Fibroblast of the aortic adventitia (primary cell): ENCODE results near the gene PTOV1. TPM values are rescaled to one million over a fixed set of nuclear protein-coding genes. Genes with fewer than 3 reads are reported as not detected.

Source experiments
- DNase-seq: peaks from one replicate; pipeline ENCODE4 v3.0.0-alpha.2; 2010; ENCODE audit warnings: low read depth
- H3K4me3 ChIP-seq: 2 replicates; pipeline ENCODE4 v1.5.1; 2011; ENCODE audit warnings: low read depth, mild to moderate bottlenecking, control low read depth, low read length, moderate library complexity
- total RNA-seq: library from RNA; depleted of rRNA; stranded (reverse); fragments of >200 nt; gene quantifications from 2 replicates; pipeline ENCODE4 v1.2.3, GENCODE V29; 2012; ENCODE audit warnings: low replicate concordance
- TF ChIP-seq, protein P1 (sequence below): IDR thresholded peaks from 2 replicates; pipeline ENCODE4 v1.5.1; 2011; ENCODE audit warnings: mild to moderate bottlenecking, low read length, control low read depth, inconsistent platforms; ENCODE audit not compliant: insufficient read depth

Gene PTOV1
- total RNA-seq, 1 donor: 46.2 TPM

DNA sequence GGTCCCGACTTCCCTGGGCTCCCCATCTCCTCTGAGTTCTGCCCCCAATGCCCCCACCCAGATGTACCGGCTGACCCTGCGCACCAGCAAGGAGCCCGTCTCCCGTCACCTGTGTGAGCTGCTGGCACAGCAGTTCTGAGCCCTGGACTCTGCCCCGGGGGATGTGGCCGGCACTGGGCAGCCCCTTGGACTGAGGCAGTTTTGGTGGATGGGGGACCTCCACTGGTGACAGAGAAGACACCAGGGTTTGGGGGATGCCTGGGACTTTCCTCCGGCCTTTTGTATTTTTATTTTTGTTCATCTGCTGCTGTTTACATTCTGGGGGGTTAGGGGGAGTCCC, 44.4 kb upstream of the PTOV1 start:
- DNase-seq: no peak
- H3K4me3 ChIP-seq: no peak overlapping the region
- TF ChIP-seq, protein P1, sequence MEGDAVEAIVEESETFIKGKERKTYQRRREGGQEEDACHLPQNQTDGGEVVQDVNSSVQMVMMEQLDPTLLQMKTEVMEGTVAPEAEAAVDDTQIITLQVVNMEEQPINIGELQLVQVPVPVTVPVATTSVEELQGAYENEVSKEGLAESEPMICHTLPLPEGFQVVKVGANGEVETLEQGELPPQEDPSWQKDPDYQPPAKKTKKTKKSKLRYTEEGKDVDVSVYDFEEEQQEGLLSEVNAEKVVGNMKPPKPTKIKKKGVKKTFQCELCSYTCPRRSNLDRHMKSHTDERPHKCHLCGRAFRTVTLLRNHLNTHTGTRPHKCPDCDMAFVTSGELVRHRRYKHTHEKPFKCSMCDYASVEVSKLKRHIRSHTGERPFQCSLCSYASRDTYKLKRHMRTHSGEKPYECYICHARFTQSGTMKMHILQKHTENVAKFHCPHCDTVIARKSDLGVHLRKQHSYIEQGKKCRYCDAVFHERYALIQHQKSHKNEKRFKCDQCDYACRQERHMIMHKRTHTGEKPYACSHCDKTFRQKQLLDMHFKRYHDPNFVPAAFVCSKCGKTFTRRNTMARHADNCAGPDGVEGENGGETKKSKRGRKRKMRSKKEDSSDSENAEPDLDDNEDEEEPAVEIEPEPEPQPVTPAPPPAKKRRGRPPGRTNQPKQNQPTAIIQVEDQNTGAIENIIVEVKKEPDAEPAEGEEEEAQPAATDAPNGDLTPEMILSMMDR: no peak

DNA sequence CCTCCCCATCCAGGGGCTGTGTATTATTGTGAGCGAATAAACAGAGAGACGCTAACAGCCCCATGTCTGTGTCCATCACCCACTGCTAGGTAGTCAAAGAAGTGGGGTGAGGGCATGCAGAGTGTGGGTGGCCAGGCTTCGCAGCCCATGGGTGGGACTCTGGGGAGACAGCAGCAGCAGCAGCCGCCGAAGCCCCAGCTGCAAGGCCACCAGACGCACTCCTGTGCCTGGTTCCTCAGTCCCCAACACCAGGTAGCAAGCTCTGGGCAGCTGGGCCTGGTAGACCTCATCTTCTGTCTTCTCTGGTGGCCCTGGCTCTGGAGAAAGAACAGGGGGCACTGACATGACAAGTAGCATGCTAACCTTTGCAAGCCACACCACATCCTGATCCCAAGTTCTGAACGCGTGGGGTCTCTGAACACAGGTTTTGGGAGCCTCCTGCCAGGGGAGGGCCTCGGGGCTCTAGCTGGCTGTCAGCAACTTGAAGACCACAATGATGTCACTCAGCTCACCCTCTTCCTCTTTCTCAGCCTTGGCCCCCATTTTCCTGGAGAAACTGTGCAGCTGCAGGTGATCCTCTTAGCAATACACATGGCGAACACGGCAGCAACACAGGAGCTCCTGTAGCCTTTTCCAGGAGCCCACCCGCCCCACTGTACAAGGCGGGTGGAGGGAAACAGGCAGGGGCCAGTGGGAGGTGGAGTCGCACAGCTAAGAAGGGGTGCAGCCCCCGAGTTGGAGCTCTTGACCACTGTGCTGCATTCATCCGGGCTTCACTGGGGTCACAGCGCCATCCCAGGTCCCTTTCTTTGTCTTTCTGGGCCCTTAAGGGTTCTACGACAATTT, 43.7 kb upstream of the PTOV1 start:
- TF ChIP-seq, protein P1: no peak
- no peak for DNase-seq
- no peak overlapping the region for H3K4me3 ChIP-seq

DNA sequence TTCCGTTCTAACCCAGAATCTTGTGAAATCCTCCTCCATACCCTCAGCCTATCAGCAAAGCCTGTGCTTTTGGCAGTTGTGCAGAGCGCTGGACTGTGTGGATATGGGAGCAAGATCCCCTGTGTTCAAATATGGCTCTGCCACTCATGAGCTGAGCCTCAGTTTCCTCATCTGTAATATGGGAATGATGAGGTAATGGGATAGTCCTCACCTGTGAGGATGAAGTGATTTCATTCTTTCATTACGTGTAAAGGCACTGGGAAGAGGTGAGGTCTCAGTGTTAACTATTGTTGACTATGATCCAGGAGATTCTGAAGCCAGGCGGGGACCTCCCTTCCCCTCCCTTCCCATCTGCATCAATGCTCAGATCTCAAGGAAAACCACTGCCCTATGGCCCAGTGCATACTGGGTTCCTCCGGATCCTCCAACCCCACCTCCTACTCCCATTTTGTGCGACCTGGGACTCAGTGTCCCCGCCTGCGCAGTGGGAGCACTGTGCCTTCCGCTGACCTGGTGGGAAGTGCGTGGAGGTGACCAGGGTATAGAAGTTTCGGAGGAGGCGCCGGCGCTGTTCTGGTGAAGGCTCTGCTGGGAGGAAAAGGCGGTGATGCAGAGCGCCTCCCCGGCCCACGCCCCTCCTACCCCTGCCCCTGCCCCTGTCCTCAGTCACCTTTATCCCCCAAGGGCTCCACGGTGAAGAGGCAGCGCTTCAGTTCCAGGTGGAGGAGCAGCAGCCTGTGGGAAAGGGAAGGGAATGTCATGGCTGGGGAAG, 42.9 kb upstream of the PTOV1 start:
- H3K4me3 ChIP-seq: peak overlapping the region; percentile 25
- TF ChIP-seq, protein P1: no peak
- DNase-seq: no peak

DNA sequence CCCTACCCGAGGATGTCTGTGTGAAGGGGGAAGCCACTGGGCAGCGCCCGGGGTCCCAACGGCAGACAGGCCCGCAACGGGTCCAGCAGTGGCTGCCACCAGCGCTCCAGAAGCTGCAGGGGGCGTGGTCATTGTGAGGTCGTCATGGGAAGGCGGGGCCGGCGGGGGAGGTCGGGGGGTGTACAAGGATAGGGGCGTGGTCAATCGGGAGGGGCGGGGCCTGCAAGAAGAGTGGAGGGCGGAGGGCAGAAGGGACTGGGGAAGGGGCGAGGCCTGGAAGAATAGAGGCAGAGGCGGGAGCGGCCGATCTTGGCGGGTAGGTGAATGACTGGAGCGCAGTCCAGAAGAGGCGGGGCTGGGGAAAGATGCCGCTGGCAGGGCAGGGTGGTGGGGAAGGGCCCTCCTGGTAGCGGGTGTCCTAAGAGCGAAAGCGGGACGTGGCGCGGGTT, 42.2 kb upstream of the PTOV1 start:
- H3K4me3 ChIP-seq: peak overlapping the region; percentile 69
- peak; percentile 74 for DNase-seq
- TF ChIP-seq, protein P1: no peak

DNA sequence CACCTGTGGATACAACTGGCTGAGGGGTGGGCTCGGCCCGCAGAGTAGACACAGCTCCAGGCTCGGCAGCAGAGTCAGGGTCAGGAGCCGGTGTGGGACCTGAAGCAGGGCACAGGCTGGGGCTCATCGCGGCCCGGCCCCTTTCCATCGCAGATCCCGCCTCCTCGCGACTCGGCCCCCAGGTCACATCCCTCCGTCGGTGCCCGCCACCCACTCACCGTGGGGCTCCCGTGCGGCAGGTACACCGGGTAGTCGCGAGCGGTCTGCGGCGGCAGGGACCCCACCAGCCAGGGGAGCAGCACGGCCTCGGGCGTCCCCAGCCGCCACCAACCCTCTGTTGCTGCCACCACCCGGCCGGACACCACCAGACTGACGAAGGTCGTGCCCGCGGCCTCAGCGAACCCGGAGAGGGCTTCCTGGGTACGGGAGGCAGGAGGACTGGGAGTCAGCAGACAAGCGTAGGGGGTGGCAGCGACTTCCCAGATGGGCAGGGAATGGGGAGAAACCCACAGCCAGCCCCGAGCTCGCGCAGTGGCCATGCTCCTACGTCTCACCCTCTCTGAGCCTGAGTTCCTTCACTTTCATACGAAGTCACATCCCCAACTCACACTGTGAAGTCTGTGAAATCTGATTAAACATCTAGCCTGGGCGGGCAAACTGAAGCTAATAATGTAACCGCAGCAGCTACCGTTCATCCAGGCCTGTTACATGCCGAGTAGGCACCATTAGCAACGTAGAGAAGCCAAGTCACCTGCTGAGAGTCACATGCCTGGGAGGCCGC, 41.6 kb upstream of the PTOV1 start:
- TF ChIP-seq, protein P1: no peak
- peak; percentile 15 for DNase-seq
- peak overlapping the region; percentile 69 for H3K4me3 ChIP-seq

DNA sequence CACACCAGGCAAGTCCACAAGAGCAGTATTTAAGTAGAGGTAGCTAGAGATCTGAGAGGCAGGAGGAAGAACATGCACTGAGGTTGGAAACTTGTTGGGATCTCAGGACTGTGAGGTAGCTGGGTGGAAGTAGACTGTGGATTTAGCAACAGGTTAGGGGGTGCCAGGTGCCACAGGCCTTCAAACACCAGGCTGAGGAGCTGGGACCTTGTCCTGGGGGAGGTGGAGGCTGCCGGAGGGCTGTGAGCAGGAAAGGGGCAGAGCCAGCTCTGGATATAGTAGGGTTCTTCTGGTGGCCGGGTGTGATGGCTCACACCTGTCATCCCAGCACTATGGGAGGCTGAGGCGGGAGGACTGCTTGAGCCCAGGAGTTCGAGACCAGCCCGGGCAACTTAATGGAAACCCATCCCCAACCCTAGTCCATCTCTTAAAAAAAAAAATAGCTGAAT, 41.0 kb upstream of the PTOV1 start:
- H3K4me3 ChIP-seq: peak overlapping the region; percentile 69
- TF ChIP-seq, protein P1: no peak
- DNase-seq: no peak
